ENCODE measurements around the gene ZNF280C. TPM values are rescaled to one million over a fixed set of nuclear protein-coding genes. Genes with fewer than 3 reads are reported as not detected.

The ZNF280C gene
- total RNA-seq, 1 donor from 2014 or later: 5.1 TPM

- ATAC-seq (no peak), DNase-seq (no peak)
- H3K4me1 ChIP-seq: no peaks in the 10 kb centered on the region
- peaks cover under 1% of the 10 kb centered on the region for H3K36me3 ChIP-seq
- no peak for TF ChIP-seq CTCF (IDR thresholded peaks at IDR 0.05)
- no peak overlapping the region for H3K4me3 ChIP-seq
- intact Hi-C loops (cut with DNase I): no loop called here
- H3K27me3 ChIP-seq: no peaks in the 10 kb centered on the region
- H3K9me3 ChIP-seq: no peaks in the 10 kb centered on the region
- H3K27ac ChIP-seq: no peak overlapping the region
These were observed 64.1 kb downstream of the ZNF280C start for GRCh38 chrX:130204647-130205046.

DNA sequence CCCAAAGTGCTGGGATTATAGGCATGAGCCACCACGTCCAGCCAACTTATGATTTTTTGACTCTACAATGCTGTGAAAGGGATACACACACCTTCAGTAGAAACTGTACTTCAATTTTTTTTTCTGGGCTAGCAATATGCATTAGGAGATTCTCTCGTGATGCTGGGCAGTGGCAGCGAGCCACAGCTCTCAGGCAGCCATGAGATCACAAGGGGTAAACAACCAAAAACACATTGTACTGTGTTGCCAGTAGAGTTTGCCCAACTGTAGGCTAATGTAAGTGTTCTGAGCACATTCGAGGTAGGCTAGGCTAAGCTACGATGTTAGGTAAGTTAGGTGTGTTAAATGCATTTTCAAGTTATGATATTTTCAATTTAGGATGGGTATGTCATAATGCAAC is 71.2 kb downstream of the ZNF280C start:
- intact Hi-C loops (cut with DNase I): loop anchor here (10.0 kb wide), 1 partner anchor 123 kb away; no protein-coding TSS in a partner anchor
- Histone ChIP-seq H3K27me3 (no peaks in the 10 kb centered on the region), H3K4me3 (no peak overlapping the region), H3K36me3 (no peaks in the 10 kb centered on the region), H3K4me1 (no peaks in the 10 kb centered on the region), H3K27ac (no peak overlapping the region), H3K9me3 (no peaks in the 10 kb centered on the region)
- TF ChIP-seq CTCF (IDR thresholded peaks at IDR 0.05): no peak
- ATAC-seq (peak; percentile 24), DNase-seq (peak; percentile 68)

- TF ChIP-seq CTCF (IDR thresholded peaks at IDR 0.05): no peak
- Histone ChIP-seq H3K27ac (no peak overlapping the region), H3K27me3 (no peaks in the 10 kb centered on the region), H3K36me3 (no peaks in the 10 kb centered on the region), H3K9me3 (no peaks in the 10 kb centered on the region), H3K4me3 (no peak overlapping the region), H3K4me1 (no peaks in the 10 kb centered on the region)
- ATAC-seq (no peak), DNase-seq (no peak)
- intact Hi-C loops (cut with DNase I): loop anchor here (10.0 kb wide), 1 partner anchor 122 kb away; no protein-coding TSS in a partner anchor
These were observed 72.2 kb downstream of the ZNF280C start for GRCh38 chrX:130196466-130196865.

DNA sequence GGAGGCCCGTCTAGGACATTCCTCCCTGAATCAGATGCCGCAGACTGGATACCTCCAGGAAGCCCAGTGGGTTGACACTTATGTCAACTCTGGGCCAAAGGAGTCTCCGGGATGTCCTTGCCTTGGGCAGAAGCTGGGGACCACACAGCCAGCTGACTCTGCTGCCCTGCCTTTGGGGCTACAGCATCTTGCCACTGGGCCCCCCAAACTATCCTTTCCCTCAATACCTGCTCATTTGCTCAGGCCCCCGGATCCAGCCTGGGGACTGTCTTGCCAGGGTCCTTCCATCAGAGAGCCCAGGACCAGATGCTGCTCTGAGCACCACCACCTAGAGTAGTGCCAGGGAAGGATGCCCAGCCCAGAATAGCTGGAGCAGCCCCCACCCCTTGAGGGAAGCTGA is 77.9 kb downstream of the ZNF280C start:
- ATAC-seq: no peak
- Histone ChIP-seq H3K27ac (no peak overlapping the region), H3K4me1 (no peaks in the 10 kb centered on the region), H3K9me3 (no peaks in the 10 kb centered on the region), H3K4me3 (no peak overlapping the region), H3K27me3 (no peaks in the 10 kb centered on the region), H3K36me3 (no peaks in the 10 kb centered on the region)
- TF ChIP-seq CTCF (IDR thresholded peaks at IDR 0.05): no peak
- DNase-seq: no peak
- intact Hi-C loops (cut with DNase I): loop anchor here (10.0 kb wide), 1 partner anchor 116 kb away; no protein-coding TSS in a partner anchor

DNA sequence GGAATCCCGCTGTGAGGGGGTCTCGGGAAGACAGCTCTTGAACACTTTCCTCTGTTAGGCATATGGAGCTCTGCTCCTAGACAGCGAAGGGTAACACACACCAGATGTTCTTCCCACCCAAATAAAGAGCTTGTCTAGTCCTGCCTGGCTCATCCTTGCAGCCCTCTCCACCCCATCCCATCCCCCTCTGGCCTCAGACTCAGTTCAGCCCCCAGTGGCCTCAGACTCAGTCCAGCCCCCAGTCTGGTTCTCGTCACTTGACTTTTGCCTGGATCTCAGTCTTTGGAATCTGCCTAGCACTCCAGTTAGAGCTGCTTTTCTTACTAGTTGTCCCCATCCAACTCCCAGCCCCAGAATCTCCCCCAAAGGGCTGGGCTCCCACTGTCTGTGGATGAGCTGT is 82.0 kb downstream of the ZNF280C start:
- no peaks in the 10 kb centered on the region for H3K9me3 ChIP-seq
- TF ChIP-seq CTCF (IDR thresholded peaks at IDR 0.05): no peak
- ATAC-seq (no peak), DNase-seq (no peak)
- intact Hi-C loops (cut with DNase I): no loop called here
- H3K4me1 ChIP-seq: no peaks in the 10 kb centered on the region
- H3K27ac ChIP-seq: no peak overlapping the region
- no peaks in the 10 kb centered on the region for H3K36me3 ChIP-seq
- no peak overlapping the region for H3K4me3 ChIP-seq
- no peaks in the 10 kb centered on the region for H3K27me3 ChIP-seq

DNA sequence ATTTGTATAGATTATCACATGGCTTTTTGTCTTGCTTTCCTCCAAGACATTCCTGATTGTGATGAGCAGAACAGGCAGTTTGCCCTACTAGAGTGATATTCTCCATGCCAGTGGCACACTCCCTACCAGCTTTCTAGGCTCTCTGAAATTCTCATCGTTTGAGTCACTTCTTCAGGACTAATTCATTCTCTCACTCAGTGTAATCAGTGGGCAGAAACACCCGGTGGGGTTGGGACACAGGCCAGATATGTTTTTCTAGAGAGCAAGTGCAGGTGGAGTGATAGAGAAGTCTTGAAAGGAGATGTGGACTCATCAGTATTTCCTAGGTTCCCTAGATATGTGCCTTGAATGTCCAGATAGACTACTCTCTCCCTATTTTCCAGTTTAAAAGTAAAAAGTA is 83.8 kb downstream of the ZNF280C start:
- intact Hi-C loops (cut with DNase I): no loop called here
- H3K36me3 ChIP-seq: no peaks in the 10 kb centered on the region
- H3K4me3 ChIP-seq: no peak overlapping the region
- H3K9me3 ChIP-seq: no peaks in the 10 kb centered on the region
- TF ChIP-seq CTCF (IDR thresholded peaks at IDR 0.05): no peak
- DNase-seq: no peak
- no peaks in the 10 kb centered on the region for H3K27me3 ChIP-seq
- no peak for ATAC-seq
- H3K4me1 ChIP-seq: no peaks in the 10 kb centered on the region
- H3K27ac ChIP-seq: no peak overlapping the region
